Nephron (organoid): Measurements from ENCODE around the gene NTSR1.

Source experiments
- H3K27ac Mint-ChIP-seq, 3 experiments: 2 replicates each; pipeline ENCODE4 v1.8.0; 2020; ENCODE audit warnings: mixed read lengths in 3 of 3, mild to moderate bottlenecking in 2 of 3, moderate library complexity in 1 of 3
- H3K27me3 Mint-ChIP-seq: 2 replicates; pipeline ENCODE4 v1.8.0; 2021; ENCODE audit warnings: low read depth, mild to moderate bottlenecking, moderate library complexity, mixed read lengths
- H3K36me3 Mint-ChIP-seq: 2 replicates; pipeline ENCODE4 v1.8.0; 2020; ENCODE audit warnings: low read depth, mixed read lengths
- H3K4me1 Mint-ChIP-seq: 2 replicates; pipeline ENCODE4 v1.8.0; 2020; ENCODE audit warnings: mixed read lengths
- H3K4me3 Mint-ChIP-seq, 3 experiments: 2 replicates each; pipeline ENCODE4 v1.8.0; 2020; ENCODE audit warnings: mild to moderate bottlenecking in 3 of 3, mixed read lengths in 3 of 3, moderate library complexity in 2 of 3
- H3K9me3 Mint-ChIP-seq: 2 replicates; pipeline ENCODE4 v1.8.0; 2020; ENCODE audit warnings: mixed read lengths
- CTCF ChIP-seq, 3 experiments: fragments of 200-600 bp; sonication (generic); IDR thresholded peaks; one replicate each; pipeline ENCODE4 v1.5.0; 2021; ENCODE audit warnings: antibody characterized with exemption in 3 of 3; ENCODE audit not compliant: unreplicated experiment in 3 of 3

Gene NTSR1

GRCh38 chr20:62725596-62726268, 17.1 kb downstream of the NTSR1 start:
- peaks cover 51% of the 10 kb centered on the region for H3K27me3 Mint-ChIP-seq
- peaks cover 10% of the 10 kb centered on the region for H3K36me3 Mint-ChIP-seq
- H3K27ac Mint-ChIP-seq, result no peak overlapping the region
- TF ChIP-seq CTCF (IDR thresholded peaks at IDR 0.05; ENCODE audit: unreplicated experiment in 3 of 3), result no peak
- no peak overlapping the region for H3K4me3 Mint-ChIP-seq
- H3K9me3 Mint-ChIP-seq, result peaks cover 18% of the 10 kb centered on the region
- peaks cover 5% of the 10 kb centered on the region for H3K4me1 Mint-ChIP-seq

DNA sequence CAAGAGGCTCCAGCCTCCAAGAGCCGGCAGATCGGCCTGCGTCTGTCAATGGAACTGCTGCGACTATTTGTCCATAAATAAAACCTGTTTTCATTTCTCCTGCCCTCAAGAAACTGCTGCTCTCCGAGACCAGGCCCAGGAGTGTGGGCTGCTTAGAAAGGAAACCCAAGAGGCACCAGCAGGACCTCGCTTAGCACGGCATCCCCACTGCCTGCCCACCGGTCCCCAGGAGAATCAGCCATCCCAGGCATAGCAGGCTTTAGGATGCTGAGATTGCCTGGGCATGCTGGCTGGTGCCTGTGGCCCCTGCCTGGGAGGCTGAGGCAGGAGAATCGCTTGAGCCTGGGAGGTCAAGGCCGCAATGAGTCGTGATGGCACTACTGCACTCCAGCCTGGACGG, 17.6 kb downstream of the NTSR1 start:
- H3K36me3 Mint-ChIP-seq, result peaks cover 10% of the 10 kb centered on the region
- TF ChIP-seq CTCF (IDR thresholded peaks at IDR 0.05; ENCODE audit: unreplicated experiment in 3 of 3), result no peak
- H3K4me1 Mint-ChIP-seq, result peaks cover 5% of the 10 kb centered on the region
- peaks cover 17% of the 10 kb centered on the region for H3K9me3 Mint-ChIP-seq
- H3K4me3 Mint-ChIP-seq, result no peak overlapping the region
- H3K27ac Mint-ChIP-seq, result no peak overlapping the region
- peaks cover 50% of the 10 kb centered on the region for H3K27me3 Mint-ChIP-seq

DNA sequence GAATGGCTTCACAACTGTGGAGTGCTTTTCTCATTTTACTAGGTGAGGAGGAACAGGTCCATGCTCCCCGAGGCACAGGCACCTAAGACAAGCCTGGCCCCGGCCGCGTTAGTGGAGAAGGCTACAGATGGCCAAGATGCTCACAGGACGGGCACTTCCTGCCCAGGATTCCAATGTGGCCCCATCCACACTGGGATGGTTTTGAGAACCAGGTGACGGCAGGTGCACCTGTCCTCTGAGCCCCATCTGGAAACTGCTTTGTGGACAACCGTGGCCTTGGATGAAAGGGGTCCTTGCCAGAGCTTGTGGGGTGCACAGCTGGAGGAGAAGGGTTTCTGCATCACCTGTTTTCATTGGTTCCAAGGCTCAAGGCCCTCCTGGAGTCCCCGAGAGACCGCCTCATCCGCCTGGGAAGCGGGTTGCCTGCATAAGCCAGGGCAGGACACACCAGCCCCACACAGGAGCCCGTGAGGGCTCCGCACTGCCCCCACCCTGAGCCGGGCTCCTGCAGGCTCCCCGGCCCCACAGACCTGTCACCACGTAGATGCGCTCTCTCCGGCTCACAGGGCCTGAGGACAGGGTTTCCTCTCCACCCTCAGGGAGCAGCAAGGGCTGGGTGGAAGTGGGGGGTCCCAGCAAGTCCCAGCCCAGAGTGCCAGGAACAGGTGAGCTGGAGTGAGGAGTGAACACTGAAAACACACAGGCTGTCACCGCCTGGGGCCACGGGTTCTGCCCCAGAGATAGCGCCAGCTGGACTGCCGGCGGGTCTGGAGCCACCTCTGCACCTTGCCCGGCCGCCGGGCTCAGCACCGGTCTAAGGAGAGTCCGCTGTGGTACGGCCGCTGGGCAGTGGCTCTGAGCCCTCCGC, 18.3 kb downstream of the NTSR1 start:
- peaks cover 10% of the 10 kb centered on the region for H3K9me3 Mint-ChIP-seq
- H3K36me3 Mint-ChIP-seq, result peaks cover 4% of the 10 kb centered on the region
- peaks cover 43% of the 10 kb centered on the region for H3K27me3 Mint-ChIP-seq
- H3K27ac Mint-ChIP-seq, result no peak overlapping the region
- H3K4me3 Mint-ChIP-seq, result no peak overlapping the region
- H3K4me1 Mint-ChIP-seq, result peaks cover 5% of the 10 kb centered on the region
- TF ChIP-seq CTCF (IDR thresholded peaks at IDR 0.05; ENCODE audit: unreplicated experiment in 3 of 3), result no peak

- peaks cover under 1% of the 10 kb centered on the region for H3K36me3 Mint-ChIP-seq
- peaks cover 5% of the 10 kb centered on the region for H3K9me3 Mint-ChIP-seq
- TF ChIP-seq CTCF (IDR thresholded peaks at IDR 0.05; ENCODE audit: unreplicated experiment in 3 of 3), result no peak
- no peak overlapping the region for H3K27ac Mint-ChIP-seq
- H3K4me3 Mint-ChIP-seq, result no peak overlapping the region
- H3K27me3 Mint-ChIP-seq, result peaks cover 41% of the 10 kb centered on the region
- peaks cover 5% of the 10 kb centered on the region for H3K4me1 Mint-ChIP-seq
Observed at GRCh38 chr20:62727584-62728027, 19.0 kb downstream of the NTSR1 start.

GRCh38 chr20:62728028-62728780, 19.6 kb downstream of the NTSR1 start:
- Mint-ChIP-seq H3K27me3 (peaks cover 41% of the 10 kb centered on the region), H3K9me3 (peaks cover 3% of the 10 kb centered on the region), H3K36me3 (no peaks in the 10 kb centered on the region), H3K27ac (no peak overlapping the region), H3K4me3 (no peak overlapping the region), H3K4me1 (peaks cover 3% of the 10 kb centered on the region)
- TF ChIP-seq CTCF (IDR thresholded peaks at IDR 0.05; ENCODE audit: unreplicated experiment in 3 of 3), result no peak
